Measurements from ENCODE around the gene C1orf226. TPM values are rescaled to one million over a fixed set of nuclear protein-coding genes. Genes with fewer than 3 reads are reported as not detected.

Gene C1orf226
- total and polyA plus RNA-seq, 9 of the 15 experiments (the other 6 are each of a cell fraction or from before 2014, with no cell fraction given): 0.10 to 1.4 (median 0.47) TPM

DNA sequence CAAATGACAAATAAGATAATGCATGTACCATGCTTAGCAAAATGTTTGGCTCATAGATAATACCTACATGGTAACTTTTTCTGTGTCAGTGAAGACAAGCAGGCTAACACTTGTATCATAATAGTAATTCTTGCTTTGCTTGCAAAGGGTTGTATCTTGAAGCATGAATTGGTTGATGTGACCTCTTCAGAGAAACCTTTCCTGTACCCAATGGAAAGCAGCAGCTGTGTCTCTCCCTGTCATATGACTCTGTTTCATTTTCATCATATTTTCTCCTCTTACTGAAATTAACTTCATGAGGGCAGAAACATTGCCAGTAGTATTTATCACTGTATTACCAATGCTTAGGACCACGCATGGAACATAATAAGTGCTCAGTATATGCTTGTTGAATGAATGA is 26.0 kb downstream of the C1orf226 start (continued):
- TF ChIP-seq, protein P1, sequence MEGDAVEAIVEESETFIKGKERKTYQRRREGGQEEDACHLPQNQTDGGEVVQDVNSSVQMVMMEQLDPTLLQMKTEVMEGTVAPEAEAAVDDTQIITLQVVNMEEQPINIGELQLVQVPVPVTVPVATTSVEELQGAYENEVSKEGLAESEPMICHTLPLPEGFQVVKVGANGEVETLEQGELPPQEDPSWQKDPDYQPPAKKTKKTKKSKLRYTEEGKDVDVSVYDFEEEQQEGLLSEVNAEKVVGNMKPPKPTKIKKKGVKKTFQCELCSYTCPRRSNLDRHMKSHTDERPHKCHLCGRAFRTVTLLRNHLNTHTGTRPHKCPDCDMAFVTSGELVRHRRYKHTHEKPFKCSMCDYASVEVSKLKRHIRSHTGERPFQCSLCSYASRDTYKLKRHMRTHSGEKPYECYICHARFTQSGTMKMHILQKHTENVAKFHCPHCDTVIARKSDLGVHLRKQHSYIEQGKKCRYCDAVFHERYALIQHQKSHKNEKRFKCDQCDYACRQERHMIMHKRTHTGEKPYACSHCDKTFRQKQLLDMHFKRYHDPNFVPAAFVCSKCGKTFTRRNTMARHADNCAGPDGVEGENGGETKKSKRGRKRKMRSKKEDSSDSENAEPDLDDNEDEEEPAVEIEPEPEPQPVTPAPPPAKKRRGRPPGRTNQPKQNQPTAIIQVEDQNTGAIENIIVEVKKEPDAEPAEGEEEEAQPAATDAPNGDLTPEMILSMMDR (IDR thresholded peaks at IDR 0.05 in 2 of 3, conservative IDR thresholded peaks at IDR 0.05 in 1 of 3; ENCODE audit: insufficient read depth in 2 of 3, low read depth in 1 of 3, low read length in 3 of 3): no peak
- TF ChIP-seq, protein P2, sequence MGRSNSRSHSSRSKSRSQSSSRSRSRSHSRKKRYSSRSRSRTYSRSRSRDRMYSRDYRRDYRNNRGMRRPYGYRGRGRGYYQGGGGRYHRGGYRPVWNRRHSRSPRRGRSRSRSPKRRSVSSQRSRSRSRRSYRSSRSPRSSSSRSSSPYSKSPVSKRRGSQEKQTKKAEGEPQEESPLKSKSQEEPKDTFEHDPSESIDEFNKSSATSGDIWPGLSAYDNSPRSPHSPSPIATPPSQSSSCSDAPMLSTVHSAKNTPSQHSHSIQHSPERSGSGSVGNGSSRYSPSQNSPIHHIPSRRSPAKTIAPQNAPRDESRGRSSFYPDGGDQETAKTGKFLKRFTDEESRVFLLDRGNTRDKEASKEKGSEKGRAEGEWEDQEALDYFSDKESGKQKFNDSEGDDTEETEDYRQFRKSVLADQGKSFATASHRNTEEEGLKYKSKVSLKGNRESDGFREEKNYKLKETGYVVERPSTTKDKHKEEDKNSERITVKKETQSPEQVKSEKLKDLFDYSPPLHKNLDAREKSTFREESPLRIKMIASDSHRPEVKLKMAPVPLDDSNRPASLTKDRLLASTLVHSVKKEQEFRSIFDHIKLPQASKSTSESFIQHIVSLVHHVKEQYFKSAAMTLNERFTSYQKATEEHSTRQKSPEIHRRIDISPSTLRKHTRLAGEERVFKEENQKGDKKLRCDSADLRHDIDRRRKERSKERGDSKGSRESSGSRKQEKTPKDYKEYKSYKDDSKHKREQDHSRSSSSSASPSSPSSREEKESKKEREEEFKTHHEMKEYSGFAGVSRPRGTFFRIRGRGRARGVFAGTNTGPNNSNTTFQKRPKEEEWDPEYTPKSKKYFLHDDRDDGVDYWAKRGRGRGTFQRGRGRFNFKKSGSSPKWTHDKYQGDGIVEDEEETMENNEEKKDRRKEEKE (IDR thresholded peaks at IDR 0.05; ENCODE audit: borderline replicate concordance in 1 of 2, control insufficient read depth in 1 of 2, low read depth in 2 of 2, low read length in 1 of 2): no peak
- TF ChIP-seq, protein P3, sequence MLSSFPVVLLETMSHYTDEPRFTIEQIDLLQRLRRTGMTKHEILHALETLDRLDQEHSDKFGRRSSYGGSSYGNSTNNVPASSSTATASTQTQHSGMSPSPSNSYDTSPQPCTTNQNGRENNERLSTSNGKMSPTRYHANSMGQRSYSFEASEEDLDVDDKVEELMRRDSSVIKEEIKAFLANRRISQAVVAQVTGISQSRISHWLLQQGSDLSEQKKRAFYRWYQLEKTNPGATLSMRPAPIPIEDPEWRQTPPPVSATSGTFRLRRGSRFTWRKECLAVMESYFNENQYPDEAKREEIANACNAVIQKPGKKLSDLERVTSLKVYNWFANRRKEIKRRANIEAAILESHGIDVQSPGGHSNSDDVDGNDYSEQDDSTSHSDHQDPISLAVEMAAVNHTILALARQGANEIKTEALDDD (IDR thresholded peaks at IDR 0.05): no peak
